IMR-90 (cell line): Measurements from ENCODE around the gene SLC12A4.

Source experiments
- CEBPB ChIP-seq: IDR thresholded peaks from 2 replicates; pipeline ENCODE4 v1.6.1; 2012; ENCODE audit warnings: low read depth, low read length, improper control_type of control experiment
- CHD1 ChIP-seq: IDR thresholded peaks from 2 replicates; pipeline ENCODE4 v1.6.1; 2012; ENCODE audit warnings: low read depth, low read length, improper control_type of control experiment
- FOS ChIP-seq: fragments of 150-350 bp; IDR thresholded peaks from 2 replicates; pipeline ENCODE4 v1.6.1; 2016; ENCODE audit warnings: low read depth, low read length
- MAFK ChIP-seq: IDR thresholded peaks from 2 replicates; pipeline ENCODE4 v1.6.1; 2012; ENCODE audit warnings: low read depth, low read length, improper control_type of control experiment
- MXI1 ChIP-seq: IDR thresholded peaks from 2 replicates; pipeline ENCODE4 v1.6.1; 2012; ENCODE audit warnings: low read depth, mild to moderate bottlenecking, low read length, moderate library complexity, borderline replicate concordance
- POLR2A ChIP-seq: IDR thresholded peaks from 2 replicates; pipeline ENCODE4 v1.6.1; 2012; ENCODE audit warnings: mild to moderate bottlenecking, low read depth, low read length
- RAD21 ChIP-seq: IDR thresholded peaks from 2 replicates; pipeline ENCODE4 v1.6.1; 2012; ENCODE audit warnings: low read length, improper control_type of control experiment
- RCOR1 ChIP-seq: IDR thresholded peaks from 2 replicates; pipeline ENCODE4 v1.6.1; 2012; ENCODE audit warnings: mild to moderate bottlenecking, low read length, improper control_type of control experiment; ENCODE audit not compliant: insufficient replicate concordance
- RFX5 ChIP-seq: IDR thresholded peaks from 2 replicates; pipeline ENCODE4 v1.8.0; 2012; ENCODE audit warnings: low read depth, mild to moderate bottlenecking, low read length, moderate library complexity
- SMC3 ChIP-seq: fragments of 150-350 bp; IDR thresholded peaks from 2 replicates; pipeline ENCODE4 v1.6.1; 2016; ENCODE audit warnings: low read depth, mild to moderate bottlenecking, antibody characterized with exemption, low read length, moderate library complexity
- USF2 ChIP-seq: fragments of 150-350 bp; IDR thresholded peaks from 2 replicates; pipeline ENCODE4 v1.6.1; 2017; ENCODE audit warnings: mild to moderate bottlenecking, antibody characterized with exemption, low read length, low read depth
- TF ChIP-seq, protein P1 (sequence below): conservative IDR thresholded peaks from 2 replicates; pipeline ENCODE4 v1.5.1; 2012; ENCODE audit warnings: mild to moderate bottlenecking, low read depth, low read length, improper control_type of control experiment
- TF ChIP-seq, protein P2 (sequence below): fragments of 150-350 bp; IDR thresholded peaks from 2 replicates; pipeline ENCODE4 v1.6.1; 2016; ENCODE audit warnings: low read depth, mild to moderate bottlenecking, low read length, moderate library complexity, borderline replicate concordance

- TF ChIP-seq, protein P1, sequence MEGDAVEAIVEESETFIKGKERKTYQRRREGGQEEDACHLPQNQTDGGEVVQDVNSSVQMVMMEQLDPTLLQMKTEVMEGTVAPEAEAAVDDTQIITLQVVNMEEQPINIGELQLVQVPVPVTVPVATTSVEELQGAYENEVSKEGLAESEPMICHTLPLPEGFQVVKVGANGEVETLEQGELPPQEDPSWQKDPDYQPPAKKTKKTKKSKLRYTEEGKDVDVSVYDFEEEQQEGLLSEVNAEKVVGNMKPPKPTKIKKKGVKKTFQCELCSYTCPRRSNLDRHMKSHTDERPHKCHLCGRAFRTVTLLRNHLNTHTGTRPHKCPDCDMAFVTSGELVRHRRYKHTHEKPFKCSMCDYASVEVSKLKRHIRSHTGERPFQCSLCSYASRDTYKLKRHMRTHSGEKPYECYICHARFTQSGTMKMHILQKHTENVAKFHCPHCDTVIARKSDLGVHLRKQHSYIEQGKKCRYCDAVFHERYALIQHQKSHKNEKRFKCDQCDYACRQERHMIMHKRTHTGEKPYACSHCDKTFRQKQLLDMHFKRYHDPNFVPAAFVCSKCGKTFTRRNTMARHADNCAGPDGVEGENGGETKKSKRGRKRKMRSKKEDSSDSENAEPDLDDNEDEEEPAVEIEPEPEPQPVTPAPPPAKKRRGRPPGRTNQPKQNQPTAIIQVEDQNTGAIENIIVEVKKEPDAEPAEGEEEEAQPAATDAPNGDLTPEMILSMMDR = no peak
- TF ChIP-seq MXI1 (no peak), POLR2A (no peak), CHD1 (no peak), CEBPB (no peak), RCOR1 (no peak), USF2 (no peak), MAFK (no peak), RAD21 (no peak), FOS (no peak), SMC3 (no peak), RFX5 (no peak)
- TF ChIP-seq, protein P2, sequence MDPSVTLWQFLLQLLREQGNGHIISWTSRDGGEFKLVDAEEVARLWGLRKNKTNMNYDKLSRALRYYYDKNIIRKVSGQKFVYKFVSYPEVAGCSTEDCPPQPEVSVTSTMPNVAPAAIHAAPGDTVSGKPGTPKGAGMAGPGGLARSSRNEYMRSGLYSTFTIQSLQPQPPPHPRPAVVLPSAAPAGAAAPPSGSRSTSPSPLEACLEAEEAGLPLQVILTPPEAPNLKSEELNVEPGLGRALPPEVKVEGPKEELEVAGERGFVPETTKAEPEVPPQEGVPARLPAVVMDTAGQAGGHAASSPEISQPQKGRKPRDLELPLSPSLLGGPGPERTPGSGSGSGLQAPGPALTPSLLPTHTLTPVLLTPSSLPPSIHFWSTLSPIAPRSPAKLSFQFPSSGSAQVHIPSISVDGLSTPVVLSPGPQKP = no peak
Observed at GRCh38 chr16:67934306-67935100, 33.9 kb downstream of the SLC12A4 start.
